Stimulated activated CD4-positive, alpha-beta T cell treated with anti-CD3 and anti-CD28 coated beads, Interleukin-4, amount 100 ng/mL, for 4 hours (primary cell): ENCODE measurements around the gene COMP.

Experiments
- DNase-seq, 2 experiments: peaks; one replicate each; pipeline ENCODE4 v3.0.0-alpha.2; 2020

COMP gene

DNA sequence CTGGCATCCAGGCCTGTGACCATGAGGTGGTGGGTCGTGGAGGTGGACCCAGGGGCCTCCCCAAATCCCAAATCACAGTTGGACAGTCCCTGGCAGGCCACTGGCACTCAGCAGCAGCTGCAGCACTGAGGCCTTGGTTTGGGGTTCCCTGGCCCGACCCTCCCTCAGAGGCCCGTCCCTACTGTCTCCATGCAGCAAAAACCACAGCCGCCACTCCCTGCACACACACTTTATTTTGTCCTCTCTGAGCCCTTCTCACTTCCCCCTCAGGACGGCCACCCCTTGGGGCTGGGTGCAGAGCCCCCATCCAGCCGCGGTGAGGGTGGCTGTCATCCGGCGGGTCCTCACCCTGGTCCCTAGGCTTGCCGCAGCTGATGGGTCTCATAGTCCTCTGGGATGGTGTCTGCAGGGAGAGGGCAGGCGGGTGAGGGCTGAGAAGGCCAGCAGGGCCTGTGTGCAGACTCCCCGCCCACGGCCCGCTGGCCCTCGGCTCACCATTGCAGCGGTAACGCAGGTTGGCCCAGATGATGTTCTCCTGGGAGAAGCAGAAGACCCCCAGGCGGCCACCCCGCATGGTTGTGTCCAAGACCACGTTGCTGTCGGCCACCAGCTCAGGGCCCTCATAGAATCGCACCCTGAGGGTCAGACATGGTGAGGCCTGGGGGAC, 8.4 kb downstream of the COMP start:
- no peak for DNase-seq

- DNase-seq, result no peak
These were observed 9.1 kb downstream of the COMP start for GRCh38 chr19:18781885-18782527.

DNA sequence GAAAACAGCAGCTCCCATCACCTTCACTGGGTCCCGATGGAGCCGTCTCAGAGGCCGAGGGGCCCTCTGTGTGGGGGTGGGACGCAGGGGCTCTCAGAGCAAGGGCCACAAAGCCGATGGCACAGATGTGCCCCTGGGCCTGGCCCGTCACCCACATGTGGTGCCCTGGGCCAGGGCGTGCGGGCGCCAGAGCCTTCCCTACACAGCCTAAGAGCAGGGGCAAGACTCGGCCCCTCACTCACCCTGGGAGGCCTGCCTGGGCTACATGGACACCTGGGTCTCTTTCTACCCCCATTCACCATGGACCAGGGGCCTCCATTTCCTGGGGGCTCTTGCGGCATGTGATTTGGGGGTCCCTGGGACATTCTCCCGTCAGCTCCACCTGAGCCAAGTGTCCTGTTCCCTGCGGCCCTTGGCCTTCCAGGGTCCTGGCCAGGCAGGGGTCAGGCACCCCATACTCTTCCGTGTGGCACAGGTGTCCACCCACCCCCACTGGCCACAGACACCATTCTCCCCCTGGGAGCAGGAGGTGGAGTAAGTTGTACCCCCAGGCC, 10.0 kb downstream of the COMP start:
- no peak for DNase-seq

- no peak for DNase-seq
These were observed 10.5 kb downstream of the COMP start for GRCh38 chr19:18780631-18781030.

- DNase-seq, result no peak
These were observed 11.0 kb downstream of the COMP start for GRCh38 chr19:18780081-18780480.

DNA sequence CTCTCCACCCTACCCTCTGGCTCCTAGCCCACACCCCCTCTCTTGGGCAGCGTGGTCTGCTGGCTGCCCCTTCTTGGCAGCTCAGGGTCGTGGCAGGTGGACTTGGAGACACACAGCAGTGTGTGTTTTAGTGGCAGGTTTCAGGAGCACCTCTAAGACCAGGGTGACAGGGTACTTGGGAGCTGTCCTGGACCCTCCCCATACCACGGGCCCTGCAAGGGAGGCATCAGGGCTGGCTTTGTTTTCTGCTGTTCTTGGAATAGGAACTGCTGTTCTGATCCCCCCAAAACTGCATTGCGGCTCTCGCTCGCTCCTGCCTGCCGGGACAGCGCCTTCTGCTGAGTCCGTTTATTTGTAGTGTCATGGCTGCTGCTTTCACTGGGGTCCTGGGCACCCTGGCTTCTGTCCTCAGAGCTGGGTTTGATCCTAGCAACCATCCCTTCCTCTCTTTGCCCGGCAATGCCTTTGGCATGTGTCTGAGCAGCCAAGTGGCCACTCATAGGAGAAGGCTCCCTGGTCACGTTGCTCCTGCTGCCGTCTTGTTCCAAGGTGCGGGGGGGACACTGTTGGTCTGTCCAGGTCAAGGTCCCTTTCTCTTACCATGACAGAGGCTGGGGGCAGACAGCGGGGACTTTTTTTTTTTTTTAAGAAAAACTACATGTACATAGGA, 12.1 kb downstream of the COMP start:
- DNase-seq, result no peak

DNA sequence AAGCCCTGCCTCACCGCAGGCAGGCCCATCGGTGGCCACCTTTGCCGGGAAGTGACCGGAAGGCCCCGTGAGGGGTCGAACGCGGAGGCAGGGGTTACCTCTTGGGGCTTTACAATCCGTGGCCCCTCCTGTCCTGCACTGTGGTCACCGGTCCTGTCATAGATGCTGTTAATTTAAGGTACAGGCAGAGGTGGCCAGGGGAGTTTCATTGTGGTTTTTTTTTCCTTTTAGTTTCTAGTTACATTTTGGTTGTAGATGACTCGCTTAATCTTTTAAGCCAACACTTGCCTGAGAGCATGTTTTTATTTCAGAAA, 13.1 kb downstream of the COMP start:
- DNase-seq, result no peak

- no peak for DNase-seq
These were observed 13.6 kb downstream of the COMP start for GRCh38 chr19:18777301-18778075.

DNA sequence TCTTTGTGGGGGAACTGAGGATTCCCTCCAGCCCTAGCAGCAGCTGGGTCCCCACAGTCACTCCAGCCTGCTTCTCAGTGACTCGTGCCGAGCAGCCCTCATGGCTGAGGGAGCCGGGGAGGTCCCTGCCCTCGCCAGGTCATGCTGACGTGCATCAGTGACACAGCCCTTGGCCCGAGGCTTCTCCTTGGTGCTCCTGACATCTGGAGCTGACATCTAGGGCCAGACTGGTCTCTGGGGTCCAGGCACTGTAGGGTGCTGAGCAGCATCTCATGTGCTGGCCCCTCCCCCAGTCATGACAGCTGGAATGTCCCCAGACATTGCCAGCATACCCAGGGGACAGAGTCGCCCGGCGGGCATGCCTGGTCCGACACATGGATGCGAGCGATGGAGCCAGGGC, 14.4 kb downstream of the COMP start:
- DNase-seq, result no peak

DNA sequence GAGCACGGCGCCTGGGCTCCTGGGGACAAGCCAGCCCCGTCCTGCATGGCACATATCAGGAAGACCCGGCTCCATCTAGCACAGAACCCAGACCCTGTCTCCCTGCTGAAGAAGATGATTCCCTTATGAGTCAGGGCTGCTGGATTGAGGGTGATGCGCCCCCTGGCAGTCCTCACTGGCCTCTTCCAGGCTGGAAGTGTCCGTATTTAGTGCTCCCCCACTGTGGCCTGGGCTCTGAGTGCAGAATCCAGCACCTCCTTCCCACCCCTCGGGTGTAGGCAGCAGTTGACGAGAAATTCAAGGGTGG, 14.9 kb downstream of the COMP start:
- DNase-seq, result no peak

DNA sequence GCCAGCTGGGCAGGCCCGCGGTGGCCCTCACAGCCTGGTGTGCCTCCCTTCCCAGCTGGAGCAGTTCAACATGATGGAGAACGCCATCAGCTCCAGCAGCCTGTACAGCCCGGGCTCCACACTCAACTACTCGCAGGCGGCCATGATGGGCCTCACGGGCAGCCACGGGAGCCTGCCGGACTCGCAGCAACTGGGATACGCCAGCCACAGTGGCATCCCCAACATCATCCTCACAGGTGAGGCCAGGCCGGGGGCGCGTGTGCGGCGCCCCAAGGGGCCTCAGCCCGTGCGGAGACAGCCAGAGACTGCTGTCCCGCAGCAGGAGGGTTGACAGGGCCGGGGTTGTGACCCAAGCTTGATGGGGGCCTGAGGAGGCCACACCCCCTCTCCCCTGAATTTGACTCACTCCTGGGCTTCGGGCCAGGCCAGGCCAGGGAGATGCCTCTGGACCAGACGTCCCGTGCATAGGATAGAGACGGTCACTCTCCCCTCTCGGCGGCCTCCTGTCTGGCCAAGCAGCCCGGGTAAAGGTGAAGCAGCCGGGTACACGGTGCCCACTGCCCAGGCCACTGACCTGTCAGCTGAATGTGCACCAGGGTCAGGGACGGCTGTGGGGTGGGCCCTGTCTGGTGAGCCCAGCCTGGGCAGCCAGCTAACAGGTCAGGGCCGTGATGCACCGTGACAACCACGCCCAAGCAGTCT, 15.4 kb downstream of the COMP start:
- no peak for DNase-seq

DNA sequence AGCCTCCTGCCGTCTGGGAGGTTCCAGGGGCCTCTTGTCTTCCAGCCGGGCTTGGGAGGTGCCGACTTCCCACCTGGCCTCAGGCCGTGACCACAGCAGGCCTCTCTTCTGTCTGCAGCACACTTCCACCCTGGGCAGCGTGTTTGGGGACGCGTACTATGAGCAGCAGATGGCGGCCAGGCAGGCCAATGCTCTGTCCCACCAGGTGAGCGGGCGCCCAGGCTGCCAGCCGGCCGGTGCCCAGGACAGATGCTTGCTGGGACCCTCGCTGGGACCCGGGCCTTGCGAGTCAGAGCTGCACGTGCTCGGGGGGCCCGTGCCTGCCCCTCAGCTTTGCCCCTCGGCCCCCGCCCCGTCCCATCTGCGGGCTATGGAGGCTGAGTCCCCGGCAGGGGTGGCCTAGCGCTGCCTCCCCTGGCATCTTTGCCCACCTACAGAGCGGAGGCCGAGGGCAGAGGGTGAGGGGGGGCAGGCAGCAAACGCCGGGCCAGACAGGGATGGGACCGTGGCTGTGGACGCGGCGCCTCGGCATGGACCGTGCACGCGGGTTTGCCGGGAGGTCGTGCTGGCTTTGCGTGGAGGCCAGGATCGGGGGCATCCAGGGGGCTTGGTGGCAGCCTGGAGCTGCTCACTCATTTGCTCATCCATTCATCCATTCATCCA, 16.2 kb downstream of the COMP start:
- DNase-seq, result no peak

GRCh38 chr19:18774107-18774506, 17.0 kb downstream of the COMP start:
- no peak for DNase-seq

- DNase-seq, result no peak
These were observed 17.4 kb downstream of the COMP start for GRCh38 chr19:18773682-18774081.

DNA sequence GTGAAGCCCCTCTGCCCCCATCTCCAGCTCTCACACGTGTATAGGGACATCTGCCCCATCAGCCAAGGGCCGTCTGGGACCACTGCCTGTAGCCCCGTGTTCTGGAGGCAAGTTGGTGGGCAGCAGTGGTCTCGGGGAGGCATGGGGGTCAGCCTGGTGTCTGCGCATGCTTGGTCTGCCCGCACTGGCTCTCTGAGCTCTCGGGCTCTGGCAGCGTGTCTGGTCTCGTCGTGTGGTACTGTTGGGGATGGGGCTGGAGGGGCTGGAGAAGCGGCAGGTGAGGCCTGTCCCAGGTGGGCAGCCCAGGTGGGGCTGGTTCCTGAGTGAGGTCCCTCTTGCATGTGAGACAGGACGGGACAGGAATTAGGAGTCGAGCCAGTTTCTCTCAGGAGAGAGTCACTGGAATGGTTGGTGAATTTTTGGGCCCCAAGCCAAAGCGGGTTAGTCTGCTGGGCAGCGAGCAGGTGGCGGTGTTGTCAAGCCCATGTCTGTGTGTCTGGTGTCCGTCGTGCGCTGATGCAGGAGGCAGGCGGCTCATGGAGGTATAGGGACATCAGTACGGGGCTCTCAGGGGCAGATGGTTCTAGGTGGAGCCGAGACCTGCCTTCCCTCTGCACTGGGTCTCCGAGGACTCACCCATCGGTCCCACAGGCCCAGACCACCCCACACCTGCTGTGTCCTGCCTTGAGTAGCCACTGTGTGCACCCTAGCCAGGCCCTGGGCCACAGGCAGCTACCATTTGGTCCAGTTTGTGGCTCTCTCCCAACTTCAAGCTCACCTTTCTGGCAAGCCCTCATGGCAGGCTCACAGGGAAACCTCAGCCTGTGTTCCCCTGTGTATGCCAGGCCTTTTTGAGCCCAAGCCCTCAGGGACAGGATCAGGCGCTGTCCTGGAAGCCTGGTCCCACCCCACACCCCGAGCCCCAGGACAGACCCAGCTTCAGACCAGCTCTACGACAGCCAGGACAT, 18.2 kb downstream of the COMP start:
- DNase-seq, result no peak

- no peak for DNase-seq
These were observed 19.5 kb downstream of the COMP start for GRCh38 chr19:18771328-18772242.

DNA sequence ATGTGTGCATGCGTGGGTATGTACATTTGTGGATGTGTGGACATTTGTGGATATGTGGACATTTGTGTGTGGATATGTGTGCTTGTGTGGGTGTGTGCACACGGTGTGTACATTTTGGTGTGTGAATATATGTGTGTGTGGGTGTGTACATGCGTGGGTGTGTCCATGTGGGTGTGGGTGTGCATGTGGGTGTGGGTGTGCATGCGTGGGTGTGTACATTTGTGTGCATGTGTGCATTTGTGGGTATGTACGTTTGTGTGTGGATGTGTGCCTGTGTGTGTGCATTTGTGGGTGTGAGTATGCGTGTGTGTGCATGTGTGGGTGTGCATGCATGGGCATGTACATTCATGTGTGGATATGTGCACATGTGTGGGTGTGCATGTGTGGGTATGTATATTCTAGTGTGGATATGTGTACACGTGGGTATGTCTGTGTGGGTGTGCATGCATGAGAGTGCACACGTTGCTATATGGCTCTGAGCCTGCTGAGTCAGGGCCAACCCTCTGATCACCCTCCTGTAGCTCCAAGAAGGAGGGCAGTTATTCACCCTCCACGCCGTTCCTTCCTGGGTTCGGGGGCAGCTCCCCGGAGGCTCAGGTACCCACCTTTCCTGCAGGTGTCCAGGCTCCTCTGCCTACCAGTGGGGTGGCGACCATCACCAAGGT, 20.3 kb downstream of the COMP start:
- no peak for DNase-seq

DNA sequence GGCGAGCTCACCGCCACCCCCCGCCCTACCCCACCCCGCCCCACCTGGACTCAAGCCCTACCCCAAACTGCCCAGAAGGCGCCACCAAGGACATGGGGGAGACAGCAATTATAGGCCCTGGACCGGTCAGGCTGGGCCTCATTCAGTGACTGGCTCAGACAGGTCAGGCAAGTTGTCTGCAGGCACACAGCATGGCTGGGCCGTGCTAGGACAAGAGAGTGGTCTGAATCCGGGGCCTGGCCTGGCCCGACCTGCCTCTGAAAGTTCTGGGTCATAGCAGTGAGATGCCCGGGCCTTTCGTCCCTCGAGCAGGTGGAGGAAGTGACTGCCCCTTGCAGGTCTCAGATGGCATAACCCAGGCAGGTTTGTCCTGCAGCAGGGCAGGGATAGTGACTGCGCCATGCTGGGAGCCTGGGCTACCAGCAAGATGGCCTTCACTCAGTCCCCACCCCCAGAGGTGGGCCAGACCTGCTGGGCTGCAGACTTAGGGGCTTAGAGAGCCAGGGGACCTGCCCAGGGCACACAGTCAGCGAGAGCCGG, 21.0 kb downstream of the COMP start:
- no peak for DNase-seq
